ENCODE measurements around the gene SCN2A.

GRCh38 chr2:165239856-165240515 is 772 bp downstream of the SCN2A start:
- TF ChIP-seq POLR2A (IDR thresholded peaks at IDR 0.05) (no peak), CTCF (IDR thresholded peaks at IDR 0.05) (no peak)

Data from body of pancreas (tissue), 4 donors.